ENCODE data around the gene HSP90AA1. TPM values are rescaled to one million over a fixed set of nuclear protein-coding genes. Genes with fewer than 3 reads are reported as not detected.
"Not testable (repeated sequence)": the region's sequence is repeated elsewhere in the genome, so short reads cannot be mapped to it uniquely, and the experiment has no call there.

HSP90AA1 gene
- 100 to 1,000 TPM; 271 to 406 (median 340) TPM for polyA plus RNA-seq (ENCODE audit: insufficient read length in 10 of 10)
- long read RNA-seq, donor 1, transcript HSP90AA1-205 (2 exons, 429 nt) = minor isoform, 8 of 211 reads
- long read RNA-seq, donor 1, transcript HSP90AA1-201 (11 exons, 3,379 nt) = major isoform, 23 of 211 reads
- long read RNA-seq, donor 1, partial matches to known transcripts = 179 of 211 reads
- long read RNA-seq, donor 1, other reads (novel, unspliced or antisense) = 0 of 211 reads
- long read RNA-seq, donor 2, transcript HSP90AA1-201 (11 exons, 3,379 nt) = major isoform, 11 of 180 reads
- long read RNA-seq, donor 2, transcript HSP90AA1-205 (2 exons, 429 nt) = minor isoform, 9 of 180 reads
- long read RNA-seq, donor 2, partial matches to known transcripts = 159 of 180 reads
- long read RNA-seq, donor 2, other reads (novel, unspliced or antisense) = 0 of 180 reads
- long read RNA-seq, donor 3 = 0 reads
- long read RNA-seq, donor 4, transcript HSP90AA1-201 (11 exons, 3,379 nt) = major isoform, 14 of 124 reads
- long read RNA-seq, donor 4, partial matches to known transcripts = 104 of 124 reads
- long read RNA-seq, donor 4, other reads (novel, unspliced or antisense) = 0 of 124 reads
- long read RNA-seq, donor 5, transcript HSP90AA1-205 (2 exons, 429 nt) = major isoform, 10 of 273 reads
- long read RNA-seq, donor 5, partial matches to known transcripts = 261 of 273 reads
- long read RNA-seq, donor 5, other reads (novel, unspliced or antisense) = 0 of 273 reads
- long read RNA-seq, donor 6, transcript HSP90AA1-205 (2 exons, 429 nt) = minor isoform, 5 of 244 reads
- long read RNA-seq, donor 6, transcript HSP90AA1-201 (11 exons, 3,379 nt) = major isoform, 26 of 244 reads
- long read RNA-seq, donor 6, partial matches to known transcripts = 212 of 244 reads
- long read RNA-seq, donor 6, other reads (novel, unspliced or antisense) = 0 of 244 reads
- long read RNA-seq, donor 7, transcript HSP90AA1-201 (11 exons, 3,379 nt) = major isoform, 16 of 131 reads
- long read RNA-seq, donor 7, partial matches to known transcripts = 111 of 131 reads
- long read RNA-seq, donor 7, other reads (novel, unspliced or antisense) = 0 of 131 reads
- long read RNA-seq, donor 8, transcript HSP90AA1-201 (11 exons, 3,379 nt) = major isoform, 12 of 302 reads
- long read RNA-seq, donor 8, transcript HSP90AA1-205 (2 exons, 429 nt) = minor isoform, 6 of 302 reads
- long read RNA-seq, donor 8, partial matches to known transcripts = 281 of 302 reads
- long read RNA-seq, donor 8, other reads (novel, unspliced or antisense) = 0 of 302 reads
- long read RNA-seq, donor 9, partial matches to known transcripts = 30 of 32 reads
- long read RNA-seq, donor 9, other reads (novel, unspliced or antisense) = 0 of 32 reads

GRCh38 chr14:102086972-102087761 is at the start of gene HSP90AA1:
HSP90AA1 (minus strand) TSS chr14:102087044; CDS start chr14:102086378, 666 bp downstream.
- DNase-seq = peak; percentile 94 to 96 (median 96)

GRCh38 chr14:102135456-102135855 is 48.6 kb upstream of the HSP90AA1 start:
- not testable (repeated sequence) for DNase-seq

- DNase-seq = not testable (repeated sequence)
Observed at GRCh38 chr14:102134719-102135118, 47.9 kb upstream of the HSP90AA1 start.

GRCh38 chr14:102134021-102134420 is 47.2 kb upstream of the HSP90AA1 start:
- not testable (repeated sequence) for DNase-seq

GRCh38 chr14:102131741-102132140 is 44.9 kb upstream of the HSP90AA1 start:
- DNase-seq = no peak

GRCh38 chr14:102126807-102127455 is 40.1 kb upstream of the HSP90AA1 start:
- DNase-seq = no peak

- DNase-seq = no peak
Observed at GRCh38 chr14:102125546-102125945, 38.7 kb upstream of the HSP90AA1 start.

GRCh38 chr14:102124419-102124818 is 37.6 kb upstream of the HSP90AA1 start:
- no peak for DNase-seq

GRCh38 chr14:102121567-102121966 is 34.7 kb upstream of the HSP90AA1 start:
- no peak for DNase-seq

- DNase-seq = no peak
Observed at GRCh38 chr14:102120888-102121287, 34.0 kb upstream of the HSP90AA1 start.

- DNase-seq = no peak
Observed at GRCh38 chr14:102117852-102118251, 31.0 kb upstream of the HSP90AA1 start.

GRCh38 chr14:102116361-102117180 is 29.7 kb upstream of the HSP90AA1 start:
- DNase-seq = no peak

- DNase-seq = no peak
Observed at GRCh38 chr14:102111101-102111500, 24.3 kb upstream of the HSP90AA1 start.

GRCh38 chr14:102109332-102109731 is 22.5 kb upstream of the HSP90AA1 start:
- not testable (repeated sequence) for DNase-seq

- no peak for DNase-seq
Observed at GRCh38 chr14:102105369-102105768, 18.5 kb upstream of the HSP90AA1 start.

GRCh38 chr14:102103062-102103695 is 16.3 kb upstream of the HSP90AA1 start:
- no peak for DNase-seq

GRCh38 chr14:102097441-102098135 is 10.7 kb upstream of the HSP90AA1 start:
- no peak for DNase-seq

GRCh38 chr14:102096569-102097188 is 9.8 kb upstream of the HSP90AA1 start:
- peak; percentile 69 to 92 (median 88) for DNase-seq

Measured in muscle of back (tissue), 13 donors.